Activated CD8-positive, alpha-beta memory T cell treated with anti-CD3 and anti-CD28 coated beads, Interleukin-2, amount 50 U/mL, for 4 hours (primary cell): ENCODE measurements around the gene TIE1.

Experiments used
- DNase-seq: peaks from one replicate; pipeline ENCODE4 v3.0.0-alpha.2; 2020

TIE1 gene

DNA sequence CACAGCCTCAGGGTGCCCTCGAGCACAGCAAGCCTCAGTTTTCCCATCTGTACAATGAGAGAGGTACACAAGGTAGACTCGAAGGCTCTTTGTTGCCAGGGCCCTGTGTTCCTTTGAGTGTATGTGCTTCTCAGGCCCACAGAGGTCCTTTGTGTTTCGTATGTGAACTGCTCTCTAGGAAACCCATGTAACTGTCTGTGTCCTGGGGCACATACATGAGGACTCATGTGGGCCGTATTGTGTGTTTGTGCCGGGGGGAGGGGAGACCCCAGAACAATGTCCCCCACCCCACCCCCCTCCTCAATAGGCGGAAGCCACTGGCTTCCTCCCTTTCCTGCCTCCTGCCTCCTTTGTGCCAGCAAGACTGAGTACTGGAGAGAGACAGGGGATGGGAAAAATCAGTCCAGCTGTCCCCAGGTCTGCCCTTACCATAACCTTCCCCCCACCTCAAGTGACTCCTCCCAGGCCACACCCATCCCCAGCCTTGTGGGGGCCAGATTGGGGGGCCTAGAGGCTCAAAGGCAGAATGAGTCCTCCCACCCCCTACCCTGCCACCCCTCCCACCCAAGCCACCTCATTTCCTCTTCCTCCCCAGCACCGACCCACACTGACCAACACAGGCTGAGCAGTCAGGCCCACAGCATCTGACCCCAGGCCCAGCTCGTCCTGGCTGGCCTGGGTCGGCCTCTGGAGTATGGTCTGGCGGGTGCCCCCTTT lies at the start of gene TIE1:
Gene TIE1 (plus strand): TSS at position 605 of the 717 bp plus-strand sequence. CDS start 90 bp downstream, at position 695.
- DNase-seq, result no peak

DNA sequence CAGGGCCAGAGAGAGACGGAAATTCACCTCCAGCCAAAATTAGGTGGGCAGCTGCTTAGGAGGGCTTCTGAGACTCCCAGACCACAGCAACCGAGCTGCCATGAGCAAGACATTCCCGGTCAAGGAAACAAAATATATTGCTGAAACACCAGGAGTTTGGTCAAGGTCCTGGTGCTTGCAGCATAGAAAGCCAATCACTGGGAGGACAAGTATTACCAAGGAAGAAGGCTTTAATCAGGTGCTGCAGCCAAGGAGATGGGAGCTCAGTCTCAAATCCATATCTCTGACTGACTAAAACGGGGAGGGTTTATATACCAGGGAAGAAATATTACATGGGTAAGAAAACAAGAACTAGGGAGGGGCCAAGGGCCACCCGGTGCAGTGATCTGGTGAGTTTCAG lies 49.8 kb upstream of the TIE1 start:
- DNase-seq, result no peak

DNA sequence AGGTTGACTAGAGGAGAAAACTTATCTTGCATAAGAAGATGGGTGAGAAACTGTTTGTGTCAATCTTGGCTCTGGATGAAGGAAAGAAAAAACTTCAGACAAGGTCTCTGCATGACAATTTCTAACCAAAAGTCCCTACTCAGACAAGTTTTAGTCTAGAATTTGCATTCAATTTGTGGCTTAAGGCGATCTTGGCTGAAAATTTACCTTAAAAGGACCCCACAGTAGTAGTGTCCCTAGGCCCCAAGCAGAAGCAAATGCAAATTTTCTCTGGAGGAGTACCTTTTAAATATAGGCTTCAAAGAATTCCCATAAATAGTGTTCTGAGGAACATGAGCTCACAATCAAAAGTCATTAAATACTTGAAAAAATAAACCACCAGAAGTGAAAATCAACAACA lies 48.6 kb upstream of the TIE1 start:
- no peak for DNase-seq

DNA sequence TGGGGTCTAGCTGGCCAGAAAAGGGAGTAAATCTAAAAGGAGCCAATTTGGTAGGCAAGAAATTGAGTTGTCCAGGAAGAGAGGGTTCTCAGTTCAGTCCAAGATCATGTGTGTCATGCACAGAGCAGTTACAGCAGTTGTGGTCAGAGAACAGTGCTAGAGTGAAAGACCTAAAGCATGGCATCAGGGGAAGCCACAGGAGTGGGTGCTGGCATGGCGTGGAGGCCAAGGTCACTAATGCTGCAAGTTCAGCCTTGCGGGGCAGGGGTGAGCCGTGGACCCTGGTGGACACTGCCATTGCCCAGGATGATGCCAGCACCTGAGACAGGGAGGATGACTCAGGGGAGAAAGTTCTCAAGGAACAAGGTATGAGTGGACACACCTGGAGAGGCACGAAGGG lies 47.6 kb upstream of the TIE1 start:
- DNase-seq, result no peak

DNA sequence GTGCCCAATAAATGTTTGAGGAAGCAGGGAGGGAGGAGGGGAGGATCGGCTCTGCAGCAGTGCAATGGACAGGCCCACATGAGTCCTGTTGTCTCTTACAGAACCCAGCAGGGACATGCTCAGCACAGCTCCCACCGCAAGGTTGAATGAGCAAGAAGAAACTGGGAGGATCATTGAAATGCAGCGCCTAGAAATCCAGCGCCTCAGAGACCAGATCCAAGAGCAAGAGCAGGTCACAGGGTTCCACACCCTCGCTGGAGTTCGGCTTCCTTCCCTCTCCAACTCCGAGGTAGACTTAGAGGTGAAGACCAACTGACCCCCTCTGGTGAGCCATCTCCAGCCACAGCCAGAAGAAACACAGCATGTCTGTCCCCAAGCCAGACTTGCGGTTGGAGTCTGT lies 46.9 kb upstream of the TIE1 start:
- DNase-seq, result no peak

DNA sequence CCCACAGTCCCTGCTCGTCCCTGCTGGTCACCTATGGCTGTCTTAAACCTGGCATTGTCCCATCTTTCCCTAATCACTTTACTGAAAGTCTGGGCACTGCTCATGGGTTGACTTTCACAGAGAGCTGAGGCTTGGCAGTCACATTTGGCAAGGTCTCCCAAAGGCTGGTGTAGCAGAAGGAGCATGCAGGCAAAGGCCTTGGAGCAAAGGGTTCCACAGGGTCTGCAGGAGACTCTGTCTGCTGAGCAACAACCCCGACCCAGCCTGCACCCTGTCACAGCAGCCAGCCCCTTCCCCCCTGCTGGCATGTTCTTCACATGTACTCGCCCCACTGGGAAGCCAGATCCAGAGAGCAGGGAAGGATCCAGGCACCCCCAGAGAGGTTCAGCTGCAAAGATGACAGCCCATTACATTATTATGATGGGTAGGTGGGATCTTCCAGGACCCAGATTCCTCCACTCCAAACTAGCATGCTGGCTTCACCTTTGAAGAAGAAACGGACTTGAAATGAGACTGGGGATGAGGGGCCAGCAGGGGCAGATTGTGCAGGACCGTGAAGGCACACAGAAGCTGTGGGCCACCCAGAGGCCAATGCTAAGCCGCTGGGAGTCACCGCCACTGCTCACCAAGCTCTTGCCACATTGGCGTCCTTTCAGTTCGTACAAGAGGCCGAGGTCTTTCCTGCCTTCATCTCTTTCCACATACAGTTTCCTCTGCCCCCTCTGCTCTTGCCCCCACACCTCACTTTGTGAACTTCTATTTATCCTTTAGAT lies 45.2 kb upstream of the TIE1 start:
- no peak for DNase-seq

DNA sequence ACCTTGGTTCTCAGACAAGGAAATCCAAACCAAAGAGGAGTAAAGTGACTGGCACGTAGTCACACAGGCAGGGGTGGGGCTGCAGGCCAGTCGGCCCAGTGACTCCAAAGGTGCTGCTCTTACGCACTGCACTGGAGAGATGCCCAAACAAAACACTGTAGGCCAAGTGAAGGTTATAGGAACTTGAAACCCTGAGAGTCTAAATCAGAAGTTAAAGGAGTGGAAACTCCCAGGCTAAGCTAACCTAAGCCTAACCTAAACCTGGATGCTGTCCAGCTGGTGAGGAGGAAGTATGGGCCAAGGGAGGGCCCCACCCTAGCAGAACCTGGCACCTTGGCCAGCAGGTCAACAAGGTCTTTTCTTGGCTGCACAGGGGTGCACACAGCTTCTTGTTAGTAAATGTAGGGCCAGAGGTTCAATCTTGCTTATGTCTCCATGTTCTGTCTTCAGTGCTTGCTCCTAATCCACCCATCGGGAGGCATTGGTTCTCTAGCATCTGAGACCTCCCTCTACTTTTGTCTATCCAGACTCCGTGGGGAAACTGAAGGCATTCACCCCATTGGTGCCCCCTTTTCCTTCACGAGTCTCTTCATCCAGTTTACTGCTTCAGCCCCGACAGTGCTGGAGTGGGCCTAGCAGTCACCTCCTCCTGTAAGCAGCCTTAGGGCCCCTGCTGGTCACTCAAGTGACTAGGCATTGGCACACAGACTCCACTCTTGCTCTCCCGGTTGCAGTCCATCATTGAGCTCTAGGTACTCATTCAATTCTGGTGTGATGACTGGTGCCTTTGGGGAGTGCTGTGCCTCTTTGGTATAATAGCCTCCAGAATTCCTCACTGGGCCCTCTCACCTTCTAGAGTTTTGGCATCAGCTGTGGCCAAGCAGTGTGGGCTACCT lies 43.9 kb upstream of the TIE1 start:
- no peak for DNase-seq

DNA sequence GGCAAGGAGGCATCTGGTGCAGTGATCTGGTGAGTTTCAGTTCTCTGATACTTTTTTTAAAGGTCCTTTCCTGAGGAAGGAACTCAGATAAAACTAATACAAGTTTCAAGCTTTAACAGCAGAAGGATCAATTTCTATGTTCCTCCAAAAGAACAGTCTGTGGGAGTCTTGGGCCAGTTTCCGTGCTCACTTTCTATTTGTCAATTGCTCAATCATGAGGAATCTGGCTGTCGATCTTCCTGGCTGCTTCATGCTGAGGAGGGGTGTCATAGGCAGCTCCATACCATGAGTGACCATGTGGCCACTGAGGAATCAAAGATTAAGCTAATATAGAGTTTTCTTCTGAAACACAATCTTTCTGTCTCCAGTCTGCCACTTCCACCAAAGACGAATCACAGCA lies 42.4 kb upstream of the TIE1 start:
- no peak for DNase-seq

DNA sequence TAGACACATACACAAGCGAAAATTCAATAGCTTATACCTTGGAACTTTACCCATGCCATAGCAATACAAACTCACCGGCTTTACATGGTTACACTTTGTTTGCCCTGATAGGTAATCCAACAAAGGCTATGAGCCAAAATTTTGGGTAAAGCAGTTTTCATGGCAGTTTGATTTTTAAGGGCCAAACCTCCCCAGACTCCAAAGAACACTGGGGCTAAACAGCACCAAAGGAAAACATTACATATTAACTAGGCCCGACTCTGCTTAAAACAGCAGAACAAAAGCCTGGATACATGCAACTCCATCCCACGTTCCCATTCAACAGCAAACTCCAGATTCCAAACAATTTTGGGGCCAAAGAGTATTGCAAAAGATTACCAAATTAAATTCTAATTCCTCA lies 35.4 kb upstream of the TIE1 start:
- no peak for DNase-seq

DNA sequence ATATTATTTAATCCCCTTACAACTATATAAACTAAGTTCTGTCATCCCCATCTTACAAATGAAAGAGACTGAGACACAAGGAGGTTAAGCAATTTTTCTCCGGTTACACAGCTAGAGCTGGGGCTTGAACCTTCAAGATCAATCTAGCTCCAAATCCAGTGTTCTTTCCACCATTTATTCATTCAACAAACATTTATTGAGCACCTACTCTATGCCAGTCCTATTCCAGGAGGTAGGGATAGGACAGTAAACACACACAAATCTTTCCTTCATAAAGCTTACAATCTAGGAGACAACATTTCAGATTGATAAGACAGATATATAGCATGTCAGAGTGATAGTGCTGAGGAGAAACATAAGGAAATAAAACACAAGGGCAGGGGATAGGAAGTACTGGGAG lies 33.9 kb upstream of the TIE1 start:
- no peak for DNase-seq

DNA sequence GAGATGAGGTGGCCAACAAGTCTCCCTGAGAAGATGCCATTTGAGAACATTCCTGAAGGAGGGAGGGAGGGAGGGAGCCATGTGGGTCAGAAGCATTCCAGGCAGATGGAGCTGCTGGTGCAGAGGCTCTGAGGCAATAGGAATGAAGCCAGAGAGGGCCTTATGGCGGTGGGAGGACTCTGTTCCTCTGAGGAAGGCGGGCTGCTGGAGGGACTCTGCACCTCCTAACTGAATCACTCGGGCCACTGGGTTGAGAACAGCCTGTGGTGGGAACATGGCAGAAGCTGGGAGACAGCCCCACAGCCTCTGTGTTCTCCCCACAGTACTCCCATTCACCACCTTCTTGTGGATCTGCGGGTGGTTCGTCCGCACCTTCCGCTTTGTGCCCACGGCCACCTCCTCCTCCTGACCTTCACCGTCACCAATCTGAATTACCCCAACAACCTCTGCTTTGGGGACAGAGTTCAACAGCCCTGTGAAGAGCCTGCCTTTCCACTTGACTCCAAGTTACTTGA lies 33.4 kb upstream of the TIE1 start:
- no peak for DNase-seq

DNA sequence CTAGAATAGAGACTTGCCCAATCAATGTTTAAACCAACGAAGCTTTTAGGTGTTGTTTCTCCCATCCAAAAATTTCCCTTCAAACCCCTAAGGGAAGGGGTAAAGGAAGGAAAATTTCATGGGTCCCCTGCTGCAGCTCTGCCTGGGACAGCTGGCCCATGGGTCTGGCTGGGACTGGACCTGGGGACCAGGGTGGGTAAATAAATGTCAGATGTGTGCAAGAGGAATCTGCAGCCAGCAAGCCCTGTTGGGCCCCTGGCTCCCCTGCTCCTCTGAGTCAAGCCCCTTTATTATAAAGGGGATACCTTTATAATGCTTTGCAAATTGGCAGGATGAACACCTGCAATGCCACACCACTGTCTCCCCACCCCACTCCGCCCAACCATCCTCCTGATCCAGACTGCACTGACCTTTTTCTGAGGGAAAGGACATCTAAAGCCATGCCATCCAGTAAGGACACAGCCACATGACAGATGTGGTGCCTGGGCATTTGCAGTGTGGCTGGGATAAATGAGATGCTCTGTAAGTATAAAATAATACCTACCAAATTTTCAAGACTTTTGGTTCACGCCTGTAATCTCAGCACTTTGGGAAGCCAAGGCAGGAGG lies 32.9 kb upstream of the TIE1 start:
- DNase-seq, result no peak

DNA sequence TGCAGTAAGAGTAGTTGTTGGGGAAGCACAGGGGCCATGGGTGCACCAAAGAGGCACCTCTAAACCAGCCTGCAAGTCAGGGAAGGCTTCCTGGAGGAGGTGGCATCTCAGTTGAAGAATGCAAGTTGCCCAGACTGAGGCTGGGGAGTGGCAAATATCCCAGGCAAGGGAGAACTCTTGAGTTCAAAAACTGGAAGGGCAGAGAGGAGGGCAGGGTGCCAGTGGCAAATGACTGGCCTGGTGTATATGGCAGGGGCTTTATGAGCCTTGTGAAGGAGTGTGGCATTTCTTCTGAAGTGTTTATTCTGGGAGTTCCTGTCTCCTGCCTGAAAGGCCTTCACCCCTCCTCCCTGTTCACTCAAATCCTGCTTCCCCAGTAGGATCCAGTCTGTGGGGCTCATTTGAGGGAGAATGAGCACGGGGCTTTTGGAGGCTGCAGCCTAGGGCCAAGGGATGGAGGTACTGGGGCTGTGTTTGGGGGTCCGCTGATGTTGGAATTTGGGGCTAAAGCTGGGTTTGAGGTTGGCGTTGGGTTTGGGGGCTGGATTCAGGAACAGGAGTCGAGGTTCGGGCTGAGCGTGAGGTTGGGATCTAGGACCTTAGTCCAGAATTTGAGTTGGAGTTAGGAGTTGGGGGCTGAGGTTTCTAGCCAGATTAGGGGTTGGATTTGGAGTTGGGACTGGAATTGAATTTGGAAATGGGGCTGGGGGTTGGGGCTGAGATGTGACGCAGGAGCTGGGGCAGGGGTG lies 31.0 kb upstream of the TIE1 start, which contains the start of gene TMEM125:
Gene TMEM125 (plus strand): TSS at position 357 of the 749 bp plus-strand sequence. CDS start 2,740 bp downstream, outside the sequence.
- no peak for DNase-seq

DNA sequence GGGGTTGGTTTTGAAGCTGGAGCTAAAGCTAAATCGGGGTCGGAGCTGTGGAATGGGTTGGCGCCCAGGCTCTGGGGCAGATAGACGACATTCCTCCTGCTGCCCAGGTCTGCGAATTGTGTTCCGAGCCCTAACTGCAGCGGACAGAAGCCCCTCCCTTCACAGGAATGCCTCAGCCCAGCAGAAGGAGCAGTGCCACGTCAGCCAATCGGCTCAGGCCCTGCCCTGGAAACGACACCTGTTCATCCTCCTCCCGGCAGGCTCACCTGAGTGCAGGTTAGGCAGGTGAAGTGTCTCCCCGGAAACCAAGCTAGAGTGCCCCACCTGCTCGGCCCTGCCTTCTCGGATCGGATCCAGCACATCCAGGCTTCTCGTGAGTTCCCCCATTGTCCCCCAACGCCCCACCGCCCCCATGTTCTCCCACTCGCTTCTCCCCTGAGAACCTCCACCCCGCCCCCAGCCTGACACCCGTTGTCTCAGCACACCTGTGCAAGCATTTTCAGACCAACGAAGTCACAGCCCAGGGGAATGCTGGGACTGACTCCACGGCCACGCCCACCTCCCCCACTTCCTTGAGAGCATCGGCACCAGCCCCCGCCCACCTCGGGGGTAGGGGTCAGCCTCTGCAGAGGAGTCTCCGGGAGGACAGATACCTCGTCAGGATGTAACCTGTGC lies 30.2 kb upstream of the TIE1 start:
- DNase-seq, result no peak

DNA sequence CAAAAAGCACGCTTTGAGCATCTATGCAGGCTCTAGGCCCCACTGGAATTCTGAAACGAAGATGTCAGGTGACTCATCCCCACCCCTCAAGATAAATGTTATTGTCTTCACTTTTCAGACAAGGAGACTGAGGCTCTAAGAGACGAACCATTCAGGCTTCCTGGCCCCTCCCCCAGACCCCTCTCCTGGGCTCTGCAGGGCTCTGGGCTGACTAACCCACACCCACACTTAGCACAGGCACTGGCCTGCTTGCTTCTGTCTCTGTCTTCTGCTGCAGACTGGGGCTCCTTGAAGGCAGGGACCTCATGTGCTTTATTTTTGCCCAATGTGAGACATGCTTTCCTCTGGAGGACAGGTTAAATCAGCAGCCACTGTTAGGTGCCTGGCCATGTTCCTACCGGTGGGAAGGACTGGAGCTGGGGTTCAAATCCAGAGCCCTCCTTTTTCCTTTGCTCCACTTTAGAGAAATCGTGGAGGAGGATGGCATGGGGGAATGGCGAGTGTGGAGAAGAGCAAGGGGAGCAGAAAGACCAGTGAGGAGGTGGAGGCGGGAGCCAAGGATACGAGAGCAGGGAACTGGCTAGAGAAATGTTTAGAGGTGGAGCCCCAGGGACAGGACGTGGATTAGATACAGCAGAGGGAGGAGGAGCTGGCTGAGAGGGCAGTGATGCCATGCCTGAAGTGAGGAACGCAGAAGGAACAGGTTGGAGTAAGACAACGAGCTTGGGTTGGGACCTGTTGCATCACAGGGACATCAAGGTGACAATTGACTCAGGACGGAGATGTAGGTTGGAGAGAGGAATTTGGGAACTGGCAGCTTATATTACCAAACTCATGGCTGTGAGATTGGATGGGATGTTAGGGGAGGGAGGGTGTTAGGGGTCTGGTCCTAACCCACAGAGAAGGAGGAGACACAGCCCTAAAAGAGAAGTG lies 29.3 kb upstream of the TIE1 start:
- no peak for DNase-seq

DNA sequence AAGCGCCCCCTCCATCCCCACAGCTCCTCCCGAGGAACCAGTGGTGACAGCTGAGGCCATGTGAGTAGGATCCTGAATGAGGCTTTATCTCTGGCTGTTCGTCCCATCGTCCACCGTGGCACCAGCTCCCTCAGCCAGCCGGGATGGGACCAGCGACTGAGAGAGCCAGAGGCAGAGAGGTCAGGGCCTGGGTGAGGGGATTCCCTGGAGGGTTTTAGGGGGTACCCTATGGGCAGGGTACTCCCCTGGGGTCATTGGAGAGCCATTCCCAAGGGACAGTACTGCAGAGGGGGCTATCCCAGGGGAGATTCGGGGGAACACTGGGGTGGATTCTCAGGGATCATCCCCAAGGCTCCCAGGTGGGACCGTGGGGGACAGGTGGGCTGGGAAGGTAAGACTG lies 28.6 kb upstream of the TIE1 start:
- DNase-seq, result no peak

DNA sequence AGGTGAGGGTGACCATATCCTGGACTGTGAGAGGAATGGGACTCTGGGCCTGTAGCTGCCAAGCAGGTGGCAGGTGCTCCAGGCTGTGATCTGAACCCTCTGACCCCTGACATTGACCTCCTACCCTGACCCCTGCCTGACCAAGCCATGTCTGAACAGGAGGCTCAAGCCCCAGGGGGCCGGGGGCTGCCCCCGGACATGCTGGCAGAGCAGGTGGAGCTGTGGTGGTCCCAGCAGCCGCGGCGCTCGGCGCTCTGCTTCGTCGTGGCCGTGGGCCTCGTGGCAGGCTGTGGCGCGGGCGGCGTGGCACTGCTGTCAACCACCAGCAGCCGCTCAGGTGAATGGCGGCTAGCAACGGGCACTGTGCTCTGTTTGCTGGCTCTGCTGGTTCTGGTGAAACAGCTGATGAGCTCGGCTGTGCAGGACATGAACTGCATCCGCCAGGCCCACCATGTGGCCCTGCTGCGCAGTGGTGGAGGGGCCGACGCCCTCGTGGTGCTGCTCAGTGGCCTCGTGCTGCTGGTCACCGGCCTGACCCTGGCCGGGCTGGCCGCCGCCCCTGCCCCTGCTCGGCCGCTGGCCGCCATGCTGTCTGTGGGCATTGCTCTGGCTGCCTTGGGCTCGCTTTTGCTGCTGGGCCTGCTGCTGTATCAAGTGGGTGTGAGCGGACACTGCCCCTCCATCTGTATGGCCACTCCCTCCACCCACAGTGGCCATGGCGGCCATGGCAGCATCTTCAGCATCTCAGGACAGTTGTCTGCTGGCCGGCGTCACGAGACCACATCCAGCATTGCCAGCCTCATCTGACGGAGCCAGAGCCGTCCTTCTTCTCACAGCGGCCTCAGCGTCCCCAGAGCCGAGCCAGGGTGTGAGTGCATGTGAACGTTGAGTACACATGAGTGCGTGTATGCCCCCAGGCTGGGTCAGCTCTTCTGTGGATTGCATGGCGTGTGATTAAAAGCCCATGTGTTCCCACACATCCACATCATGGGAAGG lies 27.9 kb upstream of the TIE1 start:
- DNase-seq, result no peak

DNA sequence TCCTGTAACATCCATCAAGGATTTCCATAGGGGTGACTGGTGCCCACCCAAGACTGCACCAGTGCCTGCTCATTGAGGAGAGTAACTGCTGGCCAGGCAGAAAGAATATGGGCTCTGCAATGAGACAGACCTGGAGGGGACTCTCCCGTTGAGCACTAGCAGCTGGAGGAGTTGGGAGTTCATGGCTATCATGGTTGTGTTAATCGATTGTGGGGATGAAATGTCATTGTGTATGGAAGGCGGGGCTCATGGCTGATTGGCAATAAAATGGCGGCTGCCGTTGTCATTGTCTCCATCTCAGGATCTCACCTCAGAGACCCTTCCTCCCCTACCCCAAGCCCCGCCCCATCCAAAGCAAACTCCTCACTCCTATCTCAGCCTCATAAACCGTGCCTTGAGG lies 27.1 kb upstream of the TIE1 start:
- no peak for DNase-seq
